GM19328 (cell line): Measurements from ENCODE around the gene NPHP4.
"Not testable (repeated sequence)": the region's sequence is repeated elsewhere in the genome, so short reads cannot be mapped to it uniquely, and the experiment has no call there.

Experiments used
- ATAC-seq: cut with Tn5 transposase; IDR thresholded peaks from one replicate; pipeline ENCODE4 v1.9.1; 2021; ENCODE audit warnings: mild to moderate bottlenecking, moderate library complexity; ENCODE audit not compliant: unreplicated experiment

Gene NPHP4

GRCh38 chr1:5936621-5937372 is 55.4 kb downstream of the NPHP4 start:
- ATAC-seq: no peak

- no peak for ATAC-seq
These were observed 56.1 kb downstream of the NPHP4 start for GRCh38 chr1:5936126-5936525.

DNA sequence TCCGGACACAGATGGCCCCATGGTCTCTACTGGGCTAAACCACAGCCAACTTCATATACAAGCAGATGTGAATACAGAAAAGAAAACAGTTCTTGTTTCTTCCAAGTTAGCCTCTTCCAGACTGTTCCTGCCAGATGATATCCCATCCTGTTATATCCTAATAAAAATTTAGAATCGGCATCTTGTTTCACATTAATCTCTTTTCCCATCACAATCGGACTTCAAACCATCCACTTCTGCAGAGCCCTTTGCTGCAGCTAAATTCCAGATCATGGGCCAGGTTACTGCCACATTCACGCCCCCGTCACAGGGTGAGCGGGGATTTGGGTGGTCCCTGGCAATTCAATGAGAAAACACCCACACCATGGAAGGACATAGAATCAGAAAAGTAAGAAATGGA is 57.2 kb downstream of the NPHP4 start:
- ATAC-seq: no peak

DNA sequence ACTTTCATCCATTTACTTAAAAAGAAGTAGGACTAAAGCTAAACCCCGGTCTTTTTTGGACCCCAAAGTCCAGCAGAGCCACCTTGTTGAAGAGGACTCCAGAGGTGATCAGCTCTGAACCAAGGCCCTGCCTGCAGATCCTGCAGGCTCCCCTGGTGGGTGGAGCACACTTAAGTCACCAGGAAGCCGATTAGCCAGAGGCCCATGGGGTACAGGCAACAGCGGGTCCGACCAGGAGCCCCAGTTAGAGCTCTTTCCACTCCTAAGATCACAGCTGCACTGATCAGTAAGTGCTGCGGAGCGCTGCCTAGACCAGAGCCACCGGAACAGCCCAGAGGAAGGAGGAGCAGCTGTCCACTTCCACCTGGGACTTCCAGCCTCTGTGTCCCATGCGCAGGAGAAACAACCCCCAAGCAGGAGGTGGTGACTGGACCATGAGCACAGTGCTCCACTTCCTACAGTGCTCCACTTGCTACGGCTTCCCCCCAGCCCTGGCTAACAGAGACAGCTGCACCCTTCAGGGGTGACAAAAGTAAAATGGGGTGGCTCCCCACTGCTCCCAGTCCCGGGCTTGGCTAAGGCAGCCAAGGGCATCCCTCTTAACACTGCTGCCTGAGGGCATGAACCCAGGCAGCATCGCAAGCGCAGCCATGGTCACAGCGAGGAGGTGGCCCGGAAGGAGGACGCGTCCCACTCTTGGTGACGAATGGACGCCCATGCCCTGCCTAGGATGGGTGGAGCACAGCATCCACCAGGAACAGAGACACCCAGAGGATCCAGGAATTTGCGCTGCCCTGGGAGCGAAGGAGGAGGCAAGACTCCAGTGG is 58.0 kb downstream of the NPHP4 start:
- ATAC-seq: no peak

GRCh38 chr1:5933676-5934057 is 58.6 kb downstream of the NPHP4 start:
- no peak for ATAC-seq

GRCh38 chr1:5933050-5933449 is 59.2 kb downstream of the NPHP4 start:
- ATAC-seq: no peak

- ATAC-seq: no peak
These were observed 63.4 kb downstream of the NPHP4 start for GRCh38 chr1:5928714-5929400.

GRCh38 chr1:5927506-5928370 is 64.5 kb downstream of the NPHP4 start:
- ATAC-seq: no peak

GRCh38 chr1:5926686-5927435 is 65.4 kb downstream of the NPHP4 start:
- no peak for ATAC-seq

- ATAC-seq: not testable (repeated sequence)
These were observed 69.4 kb downstream of the NPHP4 start for GRCh38 chr1:5922700-5923330.

DNA sequence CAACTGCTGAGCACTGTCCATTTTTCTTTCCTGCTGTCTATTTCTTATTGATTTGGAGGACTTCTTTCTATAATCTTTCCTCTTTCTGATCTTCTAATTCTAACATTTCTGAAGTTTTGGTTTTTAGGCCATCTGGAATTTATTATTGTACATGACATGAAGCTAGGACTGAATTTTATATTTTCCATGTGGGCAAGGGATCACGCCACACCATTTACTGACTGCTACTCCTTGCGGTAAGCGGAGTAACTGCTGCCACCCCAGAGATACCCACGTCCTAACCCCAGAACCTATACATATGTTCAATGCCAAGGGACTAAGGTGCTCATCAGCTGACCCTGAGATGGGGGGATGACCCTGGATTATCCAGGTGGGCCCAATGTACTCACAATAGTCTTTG is 70.6 kb downstream of the NPHP4 start:
- no peak for ATAC-seq

DNA sequence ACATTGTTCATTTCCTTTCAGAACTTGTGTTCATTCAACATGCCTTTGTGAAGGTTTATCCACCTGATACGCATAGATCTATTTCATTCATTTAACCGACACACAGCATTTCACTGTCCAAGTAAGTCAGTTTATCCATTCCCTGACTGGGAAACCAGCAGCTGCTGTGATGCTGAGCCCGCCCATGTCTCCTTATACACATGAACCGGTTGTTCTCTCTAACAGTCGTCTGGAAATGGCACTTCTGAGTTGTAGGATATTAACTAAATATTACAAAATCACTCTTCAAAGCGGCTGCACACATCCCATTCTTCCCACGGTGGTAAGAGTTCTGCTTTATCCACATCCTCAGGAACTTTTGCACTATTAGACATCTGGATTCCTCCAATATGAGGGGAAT is 71.1 kb downstream of the NPHP4 start:
- ATAC-seq: no peak

DNA sequence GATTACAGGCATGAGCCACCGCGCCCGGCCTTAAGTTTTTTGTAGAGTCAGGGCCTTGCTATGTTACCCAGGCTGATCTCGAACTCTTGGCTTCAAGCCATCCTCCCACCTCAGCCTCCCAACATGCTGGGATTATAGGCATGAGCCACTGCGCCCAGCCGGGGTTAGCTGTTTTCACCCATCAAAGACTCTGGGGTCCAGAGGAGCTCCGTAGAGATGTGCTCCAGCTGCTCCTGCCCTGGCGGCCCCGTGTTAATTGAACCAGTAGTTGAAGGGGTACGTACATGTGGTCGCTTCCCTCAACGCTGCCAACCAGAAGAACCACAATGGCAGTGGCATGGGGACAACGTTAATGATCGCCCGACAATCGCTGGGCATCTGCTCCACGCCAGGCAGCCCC is 72.0 kb downstream of the NPHP4 start:
- ATAC-seq: no peak

GRCh38 chr1:5918275-5918649 is 74.0 kb downstream of the NPHP4 start:
- no peak for ATAC-seq

GRCh38 chr1:5917591-5918274 is 74.5 kb downstream of the NPHP4 start:
- ATAC-seq: no peak

DNA sequence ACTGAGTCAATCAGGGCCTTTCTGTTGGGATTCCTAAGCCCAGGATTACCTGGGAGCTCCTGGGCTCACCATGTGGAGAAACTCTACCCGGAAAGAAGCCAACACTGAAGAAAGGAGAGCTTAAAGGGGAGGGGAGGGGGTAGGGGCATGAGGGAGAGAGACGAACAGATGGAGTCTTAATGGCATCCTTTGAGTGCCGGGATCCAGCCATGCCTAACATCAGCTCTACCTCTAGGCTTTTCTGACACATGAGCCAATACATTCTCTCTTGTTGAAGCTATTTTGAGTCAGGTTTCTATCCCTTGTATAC is 75.0 kb downstream of the NPHP4 start:
- ATAC-seq: no peak

DNA sequence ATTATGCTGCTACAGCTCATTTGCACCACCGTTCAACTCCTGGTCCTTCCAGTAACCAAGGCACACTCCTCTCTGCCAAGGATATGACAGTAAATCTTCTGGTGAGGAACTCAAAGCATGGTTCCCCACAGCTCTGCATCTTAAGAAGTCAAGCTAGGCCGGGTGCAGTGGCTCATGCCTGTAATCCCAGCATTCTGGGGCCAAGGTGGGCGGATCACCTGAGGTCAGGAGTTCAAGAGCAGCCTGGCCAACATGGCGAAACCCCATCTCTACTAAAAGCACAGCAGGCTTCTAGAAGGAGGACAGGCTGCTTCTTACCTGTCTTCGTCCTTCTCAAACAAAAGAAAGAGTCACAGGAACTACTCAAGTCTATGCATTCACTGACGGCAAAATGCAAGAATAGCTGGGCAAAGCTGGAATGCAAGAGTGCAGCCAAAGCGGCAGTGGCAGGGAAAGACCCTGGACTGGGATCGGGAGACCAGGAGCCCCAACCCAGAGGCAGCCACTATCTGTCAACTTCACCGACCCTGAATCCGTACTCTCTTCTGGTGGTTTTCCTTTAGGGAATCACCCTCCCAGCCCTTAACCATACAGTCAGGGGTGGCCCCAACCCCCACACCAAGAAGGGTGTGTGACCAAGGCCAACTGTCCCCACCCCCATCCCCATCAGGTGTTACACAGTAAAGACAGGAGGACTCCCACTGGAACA is 75.5 kb downstream of the NPHP4 start:
- ATAC-seq: no peak
